HG02870 (cell line): ENCODE data around the gene APOA5.
"Not testable (repeated sequence)": the region's sequence is repeated elsewhere in the genome, so short reads cannot be mapped to it uniquely, and the experiment has no call there.

Source experiments
- ATAC-seq: cut with Tn5 transposase; IDR thresholded peaks from one replicate; pipeline ENCODE4 v1.9.1; 2021; ENCODE audit warnings: mild to moderate bottlenecking, moderate library complexity; ENCODE audit not compliant: unreplicated experiment

APOA5 gene

GRCh38 chr11:116776522-116776984 lies 15.1 kb downstream of the APOA5 start:
- ATAC-seq: no peak

- no peak for ATAC-seq
Measured at GRCh38 chr11:116775975-116776374, 15.7 kb downstream of the APOA5 start.

GRCh38 chr11:116774661-116775060 lies 17.0 kb downstream of the APOA5 start:
- ATAC-seq: no peak

- ATAC-seq: peak; percentile 27
Measured at GRCh38 chr11:116773203-116774097, 18.2 kb downstream of the APOA5 start.

GRCh38 chr11:116772443-116773202 lies 19.1 kb downstream of the APOA5 start, which contains the start of gene BUD13:
BUD13 (minus strand) TSS chr11:116772987; CDS start chr11:116772964, 23 bp downstream.
- peak; percentile 73 for ATAC-seq

- no peak for ATAC-seq
Measured at GRCh38 chr11:116771935-116772334, 19.7 kb downstream of the APOA5 start.

GRCh38 chr11:116762132-116762531 lies 29.5 kb downstream of the APOA5 start:
- ATAC-seq: no peak

GRCh38 chr11:116756044-116756443 lies 35.6 kb downstream of the APOA5 start:
- not testable (repeated sequence) for ATAC-seq

GRCh38 chr11:116750070-116750718 lies 41.5 kb downstream of the APOA5 start:
- no peak for ATAC-seq

GRCh38 chr11:116742104-116742503 lies 49.6 kb downstream of the APOA5 start:
- ATAC-seq: no peak

- no peak for ATAC-seq
Measured at GRCh38 chr11:116740741-116741140, 50.9 kb downstream of the APOA5 start.
